ENCODE data around the gene TTC13.

DNA sequence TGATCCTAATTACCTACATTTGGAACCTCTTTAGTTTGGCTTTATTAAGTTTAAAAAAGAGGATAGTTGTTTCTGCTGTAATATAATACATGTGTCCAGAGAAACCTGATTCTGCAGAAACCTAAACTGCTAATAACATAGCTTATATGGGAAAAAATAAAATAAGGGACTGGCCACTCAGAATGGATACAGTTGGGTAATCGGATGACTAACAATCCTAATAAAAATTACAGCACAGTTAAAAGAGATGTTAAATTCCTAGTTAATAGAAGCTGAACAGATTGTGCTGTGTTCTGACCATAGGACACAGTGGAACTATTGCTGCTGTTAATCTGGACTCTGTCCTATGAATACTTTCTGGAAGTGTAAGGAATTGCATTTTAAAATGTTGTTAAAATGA, 16.2 kb upstream of the TTC13 start:
- TF ChIP-seq POLR2AphosphoS5 (IDR thresholded peaks at IDR 0.05; ENCODE audit: borderline replicate concordance, low read depth, low read length) = no peak
- TF ChIP-seq EZH2 (IDR thresholded peaks at IDR 0.05) = no peak
- no peak for TF ChIP-seq FOXP2 (optimal IDR thresholded peaks at IDR 0.05; ENCODE audit: control extremely low read depth, extremely low read length, insufficient read depth)

All from SK-N-MC (cell line).